DOHH2 (cell line): ENCODE results near the gene ZNF136.

Source experiments
- EZH2phosphoT487 ChIP-seq: fragments of 200-600 bp; sonication (generic); IDR thresholded peaks from 2 replicates; pipeline ENCODE4 v1.6.1; 2017; ENCODE audit warnings: borderline replicate concordance, mild to moderate bottlenecking, antibody characterized with exemption, low read length, moderate library complexity, mixed read lengths
- TF ChIP-seq, protein P1 (sequence below): fragments of 200-600 bp; sonication (generic); IDR thresholded peaks from one replicate; pipeline ENCODE4 v1.5.1; 2014; ENCODE audit warnings: antibody characterized with exemption, mild to moderate bottlenecking, low read depth, low read length; ENCODE audit not compliant: poor library complexity, severe bottlenecking

- TF ChIP-seq EZH2phosphoT487: no peak
- TF ChIP-seq, protein P1, sequence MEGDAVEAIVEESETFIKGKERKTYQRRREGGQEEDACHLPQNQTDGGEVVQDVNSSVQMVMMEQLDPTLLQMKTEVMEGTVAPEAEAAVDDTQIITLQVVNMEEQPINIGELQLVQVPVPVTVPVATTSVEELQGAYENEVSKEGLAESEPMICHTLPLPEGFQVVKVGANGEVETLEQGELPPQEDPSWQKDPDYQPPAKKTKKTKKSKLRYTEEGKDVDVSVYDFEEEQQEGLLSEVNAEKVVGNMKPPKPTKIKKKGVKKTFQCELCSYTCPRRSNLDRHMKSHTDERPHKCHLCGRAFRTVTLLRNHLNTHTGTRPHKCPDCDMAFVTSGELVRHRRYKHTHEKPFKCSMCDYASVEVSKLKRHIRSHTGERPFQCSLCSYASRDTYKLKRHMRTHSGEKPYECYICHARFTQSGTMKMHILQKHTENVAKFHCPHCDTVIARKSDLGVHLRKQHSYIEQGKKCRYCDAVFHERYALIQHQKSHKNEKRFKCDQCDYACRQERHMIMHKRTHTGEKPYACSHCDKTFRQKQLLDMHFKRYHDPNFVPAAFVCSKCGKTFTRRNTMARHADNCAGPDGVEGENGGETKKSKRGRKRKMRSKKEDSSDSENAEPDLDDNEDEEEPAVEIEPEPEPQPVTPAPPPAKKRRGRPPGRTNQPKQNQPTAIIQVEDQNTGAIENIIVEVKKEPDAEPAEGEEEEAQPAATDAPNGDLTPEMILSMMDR: peak; percentile 73
Observed at GRCh38 chr19:12202250-12202649, 39.4 kb downstream of the ZNF136 start.
